ENCODE data around the gene CDON.

The CDON gene

GRCh38 chr11:125949271-125950177 lies 113.1 kb downstream of the CDON start:
- TF ChIP-seq CTCF (conservative IDR thresholded peaks at IDR 0.05; ENCODE audit: low read depth, low read length) = no peak
- Histone ChIP-seq H3K9ac (no peak overlapping the region), H4K20me1 (ENCODE audit: insufficient read depth) (no peaks in the 10 kb centered on the region), H3K4me3 (IDR thresholded peaks at IDR 0.05; ENCODE audit: insufficient read depth, low read depth, low read length) (no peak overlapping the region), H3K79me2 (ENCODE audit: insufficient read depth, low read depth) (no peaks in the 10 kb centered on the region), H3K27ac (no peak overlapping the region), H2AFZ (ENCODE audit: low read depth) (no peak overlapping the region), H3K36me3 (ENCODE audit: insufficient read depth) (no peaks in the 10 kb centered on the region), H3K27me3 (ENCODE audit: insufficient read depth, low read depth) (no peaks in the 10 kb centered on the region), H3K4me2 (no peak overlapping the region), H3K4me1 (ENCODE audit: low read depth, poor library complexity, severe bottlenecking) (no peaks in the 10 kb centered on the region)

GRCh38 chr11:125948278-125949051 lies 114.2 kb downstream of the CDON start:
- Histone ChIP-seq H4K20me1 (ENCODE audit: insufficient read depth) (no peaks in the 10 kb centered on the region), H3K4me2 (no peak overlapping the region)

GRCh38 chr11:125947419-125948277 lies 115.0 kb downstream of the CDON start:
- no peak overlapping the region for H2AFZ ChIP-seq (ENCODE audit: low read depth)
- H3K4me2 ChIP-seq = no peak overlapping the region
- H3K27ac ChIP-seq = no peak overlapping the region
- no peaks in the 10 kb centered on the region for H4K20me1 ChIP-seq (ENCODE audit: insufficient read depth)
- no peaks in the 10 kb centered on the region for H3K36me3 ChIP-seq (ENCODE audit: insufficient read depth)
- no peak overlapping the region for H3K4me3 ChIP-seq (IDR thresholded peaks at IDR 0.05; ENCODE audit: insufficient read depth, low read depth, low read length)
- H3K4me1 ChIP-seq (ENCODE audit: low read depth, poor library complexity, severe bottlenecking) = no peaks in the 10 kb centered on the region
- no peaks in the 10 kb centered on the region for H3K79me2 ChIP-seq (ENCODE audit: insufficient read depth, low read depth)
- no peak for TF ChIP-seq CTCF (conservative IDR thresholded peaks at IDR 0.05; ENCODE audit: low read depth, low read length)
- H3K27me3 ChIP-seq (ENCODE audit: insufficient read depth, low read depth) = no peaks in the 10 kb centered on the region
- no peak overlapping the region for H3K9ac ChIP-seq

More at GRCh38 chr11:125948278-125949051, 114.2 kb downstream of the CDON start:
- no peak for TF ChIP-seq CTCF (conservative IDR thresholded peaks at IDR 0.05; ENCODE audit: low read depth, low read length)
- Histone ChIP-seq H3K4me3 (IDR thresholded peaks at IDR 0.05; ENCODE audit: insufficient read depth, low read depth, low read length) (no peak overlapping the region), H3K9ac (no peak overlapping the region), H2AFZ (ENCODE audit: low read depth) (no peak overlapping the region), H3K27ac (no peak overlapping the region), H3K4me1 (ENCODE audit: low read depth, poor library complexity, severe bottlenecking) (no peaks in the 10 kb centered on the region), H3K36me3 (ENCODE audit: insufficient read depth) (no peaks in the 10 kb centered on the region), H3K79me2 (ENCODE audit: insufficient read depth, low read depth) (no peaks in the 10 kb centered on the region), H3K27me3 (ENCODE audit: insufficient read depth, low read depth) (no peaks in the 10 kb centered on the region)

- Histone ChIP-seq H3K4me1 (ENCODE audit: low read depth, poor library complexity, severe bottlenecking) (peaks cover 5% of the 10 kb centered on the region), H3K4me2 (no peak overlapping the region), H3K79me2 (ENCODE audit: insufficient read depth, low read depth) (no peaks in the 10 kb centered on the region), H3K4me3 (IDR thresholded peaks at IDR 0.05; ENCODE audit: insufficient read depth, low read depth, low read length) (no peak overlapping the region), H3K27me3 (ENCODE audit: insufficient read depth, low read depth) (no peaks in the 10 kb centered on the region), H4K20me1 (ENCODE audit: insufficient read depth) (no peaks in the 10 kb centered on the region), H3K9ac (no peak overlapping the region), H3K27ac (no peak overlapping the region), H3K36me3 (ENCODE audit: insufficient read depth) (no peaks in the 10 kb centered on the region), H2AFZ (ENCODE audit: low read depth) (no peak overlapping the region)
- TF ChIP-seq CTCF (conservative IDR thresholded peaks at IDR 0.05; ENCODE audit: low read depth, low read length) = no peak
Measured at GRCh38 chr11:125946712-125947418, 115.8 kb downstream of the CDON start.
